Activated CD8-positive, alpha-beta memory T cell treated with anti-CD3 and anti-CD28 coated beads for 36 hours (primary cell): ENCODE measurements around the gene SORCS2. TPM values are rescaled to one million over a fixed set of nuclear protein-coding genes. Genes with fewer than 3 reads are reported as not detected.

Source experiments
- CTCF ChIA-PET: fragments of 350-600 bp; sonication (Branson Sonifier 250); formaldehyde crosslinking; loops from one replicate; lab custom pipeline; 2021; ENCODE audit warnings: antibody characterized with exemption; lab: Charles Lee
- POLR2A ChIA-PET: fragments of 350-600 bp; sonication (Branson Sonifier 250); formaldehyde crosslinking; loops from one replicate; lab custom pipeline; 2021; ENCODE audit warnings: antibody characterized with exemption; lab: Charles Lee
- total RNA-seq, 2 experiments: library from RNA; stranded (reverse); gene quantifications; one replicate each; pipeline ENCODE4 v1.2.3, GENCODE V29; 2021

SORCS2 gene
- total RNA-seq, 2 experiments from 2014 or later: not detected

GRCh38 chr4:7745301-7745885 lies 553.1 kb downstream of the SORCS2 start:
- CTCF ChIA-PET: no interaction called here
- POLR2A ChIA-PET: no interaction called here

DNA sequence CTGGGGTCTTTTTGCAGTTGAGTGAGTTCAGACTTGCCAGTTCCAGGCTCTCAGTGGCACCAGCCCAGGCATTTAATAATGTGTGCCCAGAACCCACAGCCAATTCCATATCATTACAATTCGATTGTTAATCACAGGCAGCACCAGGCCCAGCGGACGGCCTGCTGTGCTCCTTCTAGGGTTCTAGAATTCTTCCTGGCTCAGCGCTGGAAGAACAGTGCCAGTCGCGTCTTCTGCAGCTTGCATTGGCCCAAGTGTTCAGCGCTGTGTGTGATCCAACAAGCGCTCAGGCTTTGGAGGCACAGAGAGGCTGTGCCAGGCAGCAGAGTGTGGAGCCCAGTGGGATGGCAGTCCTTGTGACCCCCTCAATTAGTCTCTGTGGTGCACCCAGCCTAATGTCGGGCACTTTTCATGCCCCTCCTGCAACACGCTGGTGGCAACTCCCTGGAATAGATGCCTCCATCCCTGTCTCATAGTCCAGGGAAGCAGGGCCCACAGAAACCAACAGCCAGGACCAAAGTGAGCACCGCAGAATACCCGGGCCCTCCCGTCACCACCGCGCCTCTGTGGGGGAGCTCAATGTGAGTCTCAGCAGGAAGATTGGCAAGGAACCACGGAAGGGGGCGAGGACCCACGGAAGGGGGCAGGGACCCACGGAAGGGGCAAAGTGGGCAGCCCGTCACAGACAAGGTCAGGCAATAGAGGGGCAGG lies 554.2 kb downstream of the SORCS2 start:
- ChIA-PET CTCF (interaction anchor here (0.6 kb wide), 1 partner anchor 1265 kb away, joined by 3 read pairs; no protein-coding TSS in a partner anchor), POLR2A (no interaction called here)

GRCh38 chr4:7747062-7747385 lies 554.7 kb downstream of the SORCS2 start:
- ChIA-PET CTCF (no interaction called here), POLR2A (no interaction called here)

DNA sequence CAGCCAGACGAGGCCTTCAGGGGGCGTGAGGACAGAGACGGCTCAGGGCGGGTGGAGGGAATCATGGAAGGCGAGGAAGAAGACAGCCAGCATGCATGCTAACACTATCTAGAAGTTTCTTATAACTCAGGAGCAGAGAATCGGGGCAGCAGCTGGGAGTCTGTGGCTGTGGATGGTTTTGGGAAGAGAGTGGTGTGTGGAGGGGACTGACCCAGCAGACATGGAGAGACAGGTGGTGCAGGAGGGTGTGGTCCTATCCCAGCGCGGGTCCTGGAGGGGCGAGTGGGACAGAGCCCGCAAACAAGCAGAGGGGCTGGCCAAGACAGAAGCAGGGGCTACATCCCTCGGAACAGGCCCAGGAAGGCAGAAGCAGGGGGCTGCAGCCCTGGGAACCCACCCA lies 555.2 kb downstream of the SORCS2 start:
- POLR2A ChIA-PET: no interaction called here
- CTCF ChIA-PET: no interaction called here

DNA sequence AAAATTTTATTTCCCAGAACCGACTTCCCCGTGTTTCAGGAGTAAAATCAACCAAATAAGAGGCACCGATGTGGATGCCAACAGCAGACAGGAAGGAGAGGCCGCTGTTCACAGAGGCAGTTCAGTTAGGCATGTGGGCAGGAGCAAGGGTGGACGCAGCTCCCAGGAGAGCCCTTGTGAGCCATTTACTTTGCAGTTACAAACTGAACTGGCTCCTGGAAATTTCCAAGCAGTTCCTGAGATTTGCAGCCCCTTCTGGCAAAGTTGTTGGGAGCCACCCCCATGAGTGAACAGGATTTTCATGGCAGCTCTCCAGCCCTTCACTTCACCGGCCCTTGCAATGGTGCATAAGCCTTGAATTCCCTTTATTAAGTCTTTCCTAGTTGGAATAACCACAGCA lies 558.2 kb downstream of the SORCS2 start:
- ChIA-PET CTCF (no interaction called here), POLR2A (no interaction called here)

DNA sequence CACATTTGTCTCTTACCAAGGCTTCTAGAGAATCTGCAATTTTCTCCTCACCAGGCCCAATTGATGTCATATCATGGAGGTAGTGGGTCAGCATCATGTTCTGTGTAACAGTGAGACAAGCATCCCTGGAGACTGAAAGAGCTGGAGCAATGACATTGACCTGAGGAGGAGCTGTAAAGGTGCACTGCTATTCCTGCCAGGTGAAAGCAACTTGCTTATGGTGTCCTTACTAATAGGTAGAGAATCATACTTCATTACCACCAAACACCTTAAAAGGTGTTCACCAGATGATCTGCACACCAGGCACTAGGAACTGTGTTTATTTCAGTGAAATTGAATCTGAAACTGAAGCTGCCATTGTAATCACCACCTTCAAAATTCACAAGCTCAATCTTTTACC lies 558.6 kb downstream of the SORCS2 start:
- ChIA-PET POLR2A (no interaction called here), CTCF (no interaction called here)

DNA sequence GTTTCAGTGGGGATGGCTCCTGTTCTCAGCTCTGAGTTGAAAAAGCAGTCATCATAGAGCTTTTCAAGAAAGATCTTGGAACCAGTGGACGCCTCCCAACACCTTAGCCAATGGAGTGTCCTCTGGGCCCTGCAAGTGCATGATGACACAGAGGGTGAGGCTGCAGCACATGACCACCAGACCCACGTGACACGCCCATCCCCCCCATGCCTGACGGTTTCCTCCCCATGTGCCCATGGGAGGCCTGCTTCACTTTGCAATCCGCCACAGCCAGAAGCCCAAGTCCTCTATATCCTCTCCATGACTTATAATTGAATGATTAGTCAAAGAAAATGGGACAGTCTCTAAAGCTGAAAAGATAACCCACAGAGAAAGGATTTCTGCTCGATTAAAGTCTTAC lies 560.3 kb downstream of the SORCS2 start:
- CTCF ChIA-PET: no interaction called here
- POLR2A ChIA-PET: no interaction called here

- CTCF ChIA-PET: no interaction called here
- POLR2A ChIA-PET: no interaction called here
Observed at GRCh38 chr4:7753271-7753670, 560.9 kb downstream of the SORCS2 start.

GRCh38 chr4:7753931-7754465 lies 561.7 kb downstream of the SORCS2 start:
- ChIA-PET POLR2A (no interaction called here), CTCF (no interaction called here)

DNA sequence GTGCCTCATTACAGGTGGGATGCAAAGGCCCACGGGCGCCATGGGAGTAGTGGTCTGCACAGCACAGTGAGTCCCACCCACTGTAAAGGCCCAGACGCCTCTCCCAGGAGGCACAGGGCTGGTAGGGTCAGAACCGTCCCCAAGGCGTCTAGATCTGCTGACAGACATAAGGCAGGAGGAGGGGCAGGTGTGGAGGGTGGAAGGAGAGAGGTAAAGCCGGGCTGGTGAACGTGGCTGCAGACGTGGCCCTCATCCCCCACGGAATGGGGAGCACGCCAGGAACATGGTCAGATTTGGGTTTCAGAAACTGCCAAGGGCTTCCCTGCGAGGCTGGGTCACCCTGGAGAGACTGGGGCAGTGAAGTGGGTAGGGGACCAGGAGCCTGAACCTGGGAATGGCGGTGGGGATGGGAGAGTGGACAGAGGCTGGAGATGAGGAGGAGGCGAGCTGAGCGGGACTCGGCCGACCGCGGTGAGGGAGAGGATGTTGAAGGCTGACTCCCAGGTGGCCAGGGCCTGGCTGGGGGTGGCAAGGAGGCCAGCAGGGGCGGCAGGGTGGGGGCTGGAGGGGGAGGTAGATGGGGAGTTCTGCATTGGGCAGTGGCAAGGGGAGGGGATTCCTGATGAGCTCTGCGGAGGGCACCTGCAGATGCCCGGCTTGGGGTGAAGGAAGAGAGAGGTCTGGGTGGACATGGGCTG lies 562.4 kb downstream of the SORCS2 start:
- ChIA-PET CTCF (no interaction called here), POLR2A (no interaction called here)

DNA sequence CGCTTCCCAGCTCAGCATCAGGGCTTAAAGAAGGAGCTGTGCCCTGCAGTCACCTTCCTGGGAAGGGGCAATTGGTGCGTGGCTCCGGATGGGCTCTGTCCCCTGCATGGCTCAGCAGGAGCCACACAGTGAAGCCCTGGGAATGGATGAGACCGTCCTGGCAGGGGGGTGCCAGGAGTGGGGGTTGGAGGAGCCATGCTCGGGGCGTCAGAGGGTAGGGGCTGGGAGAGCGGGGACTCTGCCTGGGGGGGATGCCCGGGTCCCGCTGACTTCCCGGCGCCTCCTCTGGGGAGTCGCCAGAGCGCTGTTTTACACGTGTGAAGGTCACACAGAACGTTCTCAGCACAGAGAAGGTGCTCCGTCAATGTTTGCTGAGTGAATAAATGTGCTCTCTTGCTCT lies 563.2 kb downstream of the SORCS2 start:
- CTCF ChIA-PET: no interaction called here
- POLR2A ChIA-PET: no interaction called here

GRCh38 chr4:7756071-7756470 lies 563.7 kb downstream of the SORCS2 start:
- CTCF ChIA-PET: no interaction called here
- POLR2A ChIA-PET: no interaction called here

DNA sequence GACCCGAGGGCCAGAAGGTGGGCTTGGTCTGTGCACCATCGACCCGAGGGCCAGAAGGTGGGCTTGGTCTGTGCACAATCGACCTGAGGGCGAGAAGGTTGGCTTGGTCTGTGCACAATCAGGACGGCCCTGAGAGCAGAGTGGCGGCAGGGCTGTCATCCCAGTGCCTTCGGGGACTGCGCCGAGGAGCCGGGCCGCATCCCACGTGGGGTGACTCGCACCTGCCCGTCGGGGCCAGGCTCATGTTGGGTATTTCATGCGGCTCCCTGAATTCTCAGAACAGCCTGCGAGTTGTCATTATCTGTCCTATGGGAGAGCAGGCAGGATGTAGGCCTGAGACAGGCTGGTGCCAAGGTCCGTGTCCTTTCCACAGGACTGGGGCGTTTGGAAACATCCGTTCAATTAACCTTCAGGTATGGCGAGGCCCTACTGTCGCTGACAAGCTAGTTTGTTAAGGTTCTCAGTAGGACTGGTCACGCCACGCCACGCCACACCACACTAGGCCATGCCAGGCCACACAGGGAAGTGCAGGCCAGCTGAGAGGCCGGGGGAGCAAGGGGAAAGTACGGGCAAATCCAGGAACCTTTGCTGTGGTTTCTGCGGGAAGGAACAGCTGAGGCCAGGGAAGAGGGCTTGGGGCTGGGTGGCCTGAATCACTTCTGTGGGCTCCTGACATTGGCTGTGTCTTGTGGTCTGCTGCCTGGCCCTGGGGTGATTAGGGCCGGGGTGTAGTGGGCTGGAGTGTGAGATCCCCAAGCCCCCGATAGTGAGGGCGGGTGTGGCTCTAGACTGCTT lies 564.4 kb downstream of the SORCS2 start:
- POLR2A ChIA-PET: no interaction called here
- CTCF ChIA-PET: no interaction called here

GRCh38 chr4:7757501-7758471 lies 565.4 kb downstream of the SORCS2 start:
- POLR2A ChIA-PET: no interaction called here

DNA sequence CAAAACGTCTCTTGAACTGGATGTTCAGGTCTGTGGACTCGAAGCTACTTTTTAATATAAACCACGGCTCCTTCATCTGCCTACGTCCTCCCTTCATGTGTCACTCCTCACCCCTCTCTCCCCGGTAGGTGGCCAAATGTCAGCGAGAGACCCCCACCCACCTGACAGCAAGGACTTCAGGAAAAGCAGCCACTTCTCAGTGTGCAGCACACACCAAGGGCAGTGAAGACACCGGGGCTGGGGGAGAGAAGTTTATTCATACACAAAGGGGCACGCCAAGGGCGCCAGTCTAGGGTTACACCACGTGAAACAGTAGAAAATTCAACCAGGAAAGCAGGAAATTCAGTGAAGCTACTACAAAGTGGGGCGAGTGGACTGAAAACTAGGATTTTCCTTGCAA lies 566.1 kb downstream of the SORCS2 start:
- CTCF ChIA-PET: no interaction called here
- POLR2A ChIA-PET: no interaction called here

More at GRCh38 chr4:7757501-7758471, 565.4 kb downstream of the SORCS2 start:
- CTCF ChIA-PET: no interaction called here

DNA sequence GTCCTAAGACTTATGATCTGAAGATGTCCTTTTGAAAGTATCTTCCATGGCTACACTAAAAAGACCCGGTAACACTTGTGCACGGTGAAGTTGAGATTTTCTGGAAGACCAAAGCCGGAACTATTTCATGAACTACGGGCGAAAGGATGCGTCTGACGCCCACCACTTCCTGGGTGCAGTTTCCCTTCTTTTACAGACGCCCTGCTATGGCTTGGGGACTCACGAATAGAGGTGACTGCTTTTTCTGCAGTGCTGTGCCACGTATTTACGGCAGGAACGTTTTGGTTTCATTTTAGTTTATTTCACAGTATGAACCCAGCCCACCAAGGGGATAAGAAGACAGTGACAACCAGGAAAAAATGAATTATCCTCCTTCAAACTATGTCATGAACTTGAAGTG lies 566.9 kb downstream of the SORCS2 start:
- POLR2A ChIA-PET: no interaction called here

DNA sequence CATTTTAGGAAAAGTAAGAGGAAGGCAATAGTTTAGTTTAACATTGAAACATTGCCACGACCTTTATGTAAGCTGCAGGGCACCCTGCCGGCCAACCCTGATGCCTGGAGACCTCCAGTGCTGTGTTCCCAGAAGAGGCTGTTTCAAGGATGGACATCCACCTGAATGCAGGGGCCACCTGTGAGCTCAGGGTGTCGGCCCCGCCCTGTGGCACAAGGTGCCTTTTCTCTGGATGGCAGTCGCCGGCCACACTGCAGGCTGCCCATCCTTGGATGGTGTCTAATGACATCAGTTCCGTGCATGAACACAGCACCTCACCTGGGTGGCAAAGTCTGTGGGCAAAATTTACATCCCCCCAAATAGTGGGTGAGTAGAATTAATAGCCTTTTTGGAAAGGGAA lies 567.3 kb downstream of the SORCS2 start:
- CTCF ChIA-PET: interaction anchor here (3.4 to 4.5 kb wide), 2 partner anchors 45 to 228 kb away, joined by 10 to 17 read pairs; no protein-coding TSS in a partner anchor
- POLR2A ChIA-PET: no interaction called here

More for the DNA sequence above, 566.9 kb downstream of the SORCS2 start:
- CTCF ChIA-PET: interaction anchor here (3.4 to 4.5 kb wide), 2 partner anchors 45 to 228 kb away, joined by 10 to 17 read pairs; no protein-coding TSS in a partner anchor

DNA sequence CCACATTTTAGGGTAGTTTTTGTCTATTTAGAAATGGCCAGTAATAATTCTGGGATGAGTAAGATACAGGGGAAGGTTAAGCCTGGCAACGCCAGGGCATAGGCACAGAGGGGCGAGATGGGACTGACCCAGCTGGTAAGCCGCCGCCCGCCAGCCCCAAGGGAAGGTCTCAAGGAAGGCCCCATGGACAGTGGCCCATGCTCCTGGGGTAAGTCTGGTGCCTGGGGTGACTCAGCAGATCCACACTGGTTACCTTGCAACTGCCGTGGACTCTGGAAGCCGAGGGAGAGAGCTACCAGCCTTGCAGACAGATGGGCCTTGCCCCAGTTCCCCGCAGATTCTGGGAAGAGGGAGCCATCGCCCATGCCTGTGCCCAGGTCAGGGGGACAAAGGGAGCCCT lies 567.9 kb downstream of the SORCS2 start:
- ChIA-PET POLR2A (no interaction called here), CTCF (interaction anchor here (2.6 to 4.5 kb wide), 3 partner anchors 42 to 227 kb away, joined by 10 to 17 read pairs (median 13); no protein-coding TSS in a partner anchor)
